Amniotic epithelial cell (primary cell): ENCODE data around the gene TMEM186.
A peak's percentile ranks its signal among the peaks of the same experiment; 100 is the strongest.
"Not testable (repeated sequence)": the region's sequence is repeated elsewhere in the genome, so short reads cannot be mapped to it uniquely, and the experiment has no call there.

Experiments
- DNase-seq: peaks from one replicate; pipeline ENCODE4 v3.0.0-alpha.2; 2010; ENCODE audit warnings: low read depth

TMEM186 gene

DNA sequence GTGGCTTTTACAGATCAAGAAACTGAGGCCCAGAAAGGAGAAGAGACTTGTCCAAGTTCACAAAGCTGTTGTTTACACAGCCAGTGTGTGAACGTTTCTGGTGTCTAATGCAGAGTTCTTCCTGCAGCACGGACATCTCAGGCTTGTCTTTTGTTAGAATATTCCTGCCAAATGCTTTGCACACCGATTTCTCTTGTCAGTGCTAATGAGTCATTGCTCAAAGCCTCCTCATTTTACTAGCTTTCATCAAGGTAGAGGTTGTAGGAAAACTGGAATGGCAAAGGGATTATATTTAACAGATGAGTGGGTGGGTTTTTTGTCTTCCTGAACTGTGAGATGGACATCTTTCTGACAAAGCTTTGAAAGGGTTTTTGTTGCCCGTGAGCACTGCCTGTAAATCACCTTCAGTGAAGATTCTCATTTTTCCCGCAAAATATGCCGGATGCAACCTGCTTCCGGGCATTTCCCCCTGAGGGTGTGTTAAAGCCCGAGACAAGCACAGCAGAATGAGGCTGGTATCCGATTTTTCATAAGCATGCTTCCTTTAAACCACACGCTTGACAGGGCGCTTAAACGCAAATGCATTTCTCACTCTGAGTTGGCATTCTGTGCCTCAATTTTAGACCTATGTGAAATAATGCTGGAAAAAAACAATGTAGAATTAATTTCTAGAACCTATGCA is 14.9 kb upstream of the TMEM186 start:
- no peak for DNase-seq

DNA sequence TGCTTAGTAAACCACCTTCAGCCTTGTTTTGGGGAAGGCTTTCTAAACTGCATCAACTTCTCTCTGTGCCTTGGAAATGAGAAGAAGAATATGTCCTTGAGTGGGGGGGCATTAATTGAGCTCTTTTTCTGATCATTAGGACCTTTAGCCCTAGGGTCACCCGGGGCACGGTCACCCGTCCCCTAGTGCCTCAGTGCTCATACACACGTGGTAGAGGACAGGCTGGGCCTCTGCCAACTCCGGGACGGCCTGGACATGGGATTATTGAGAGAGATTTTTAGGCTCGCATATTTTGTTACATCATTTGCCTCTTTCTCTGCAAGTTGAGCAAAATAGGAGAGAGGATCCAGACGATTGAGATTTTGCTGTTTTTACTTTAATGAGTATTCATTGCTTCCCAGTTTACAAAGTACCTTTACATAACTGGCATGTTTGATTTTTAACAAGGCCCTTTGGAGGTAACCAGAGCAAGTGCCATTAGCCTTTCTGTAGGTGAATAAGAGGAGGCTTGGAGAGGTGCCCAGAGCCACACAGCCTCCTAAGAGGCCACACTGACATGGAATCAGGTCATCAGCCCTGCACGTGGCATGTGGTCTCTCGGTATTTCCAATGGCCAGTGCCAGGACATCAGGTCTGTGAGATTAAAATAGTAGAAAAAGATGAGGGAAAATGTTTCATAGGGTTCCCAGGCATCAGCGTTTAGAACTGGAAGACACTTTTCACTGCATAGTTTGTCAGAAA is 11.3 kb upstream of the TMEM186 start:
- no peak for DNase-seq

DNA sequence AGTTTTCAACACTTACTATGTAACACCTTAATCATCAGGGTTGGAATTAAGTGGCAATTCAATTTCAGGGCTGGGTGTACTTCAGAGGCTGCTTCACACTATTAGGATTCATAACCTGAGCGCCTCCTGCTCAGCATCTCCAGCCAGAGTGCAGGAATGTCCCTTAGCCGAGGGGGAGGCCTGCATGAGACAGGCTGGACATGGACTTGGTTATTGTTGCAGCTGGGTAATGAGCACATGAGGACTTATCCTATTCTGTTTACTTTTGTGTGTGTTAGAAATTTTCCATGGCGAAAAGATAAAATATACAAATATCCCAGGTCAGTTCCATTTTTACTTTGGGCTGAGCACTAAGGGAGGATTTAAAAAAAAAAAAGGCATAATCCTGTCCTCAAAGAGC is 10.6 kb upstream of the TMEM186 start:
- no peak for DNase-seq

DNA sequence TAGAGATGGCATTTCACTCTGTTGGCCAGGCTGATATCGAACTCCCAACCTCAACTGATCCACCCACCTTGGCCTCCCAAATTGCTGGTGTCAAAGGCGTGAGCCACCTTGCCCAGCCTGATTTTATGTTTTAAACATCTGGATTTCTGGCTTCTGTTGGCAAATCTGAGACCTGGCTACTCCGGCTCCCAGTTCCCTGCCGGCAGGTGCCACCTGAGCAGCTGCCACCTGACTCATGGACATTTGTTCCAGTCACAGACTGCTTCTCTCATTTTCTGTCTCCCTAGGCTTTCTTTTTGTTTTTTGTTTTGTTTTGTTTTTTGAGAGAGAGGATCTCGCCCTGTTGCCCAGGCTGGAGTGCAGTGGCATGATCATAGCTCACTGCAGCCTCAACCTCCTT is 9.8 kb upstream of the TMEM186 start:
- DNase-seq: no peak

DNA sequence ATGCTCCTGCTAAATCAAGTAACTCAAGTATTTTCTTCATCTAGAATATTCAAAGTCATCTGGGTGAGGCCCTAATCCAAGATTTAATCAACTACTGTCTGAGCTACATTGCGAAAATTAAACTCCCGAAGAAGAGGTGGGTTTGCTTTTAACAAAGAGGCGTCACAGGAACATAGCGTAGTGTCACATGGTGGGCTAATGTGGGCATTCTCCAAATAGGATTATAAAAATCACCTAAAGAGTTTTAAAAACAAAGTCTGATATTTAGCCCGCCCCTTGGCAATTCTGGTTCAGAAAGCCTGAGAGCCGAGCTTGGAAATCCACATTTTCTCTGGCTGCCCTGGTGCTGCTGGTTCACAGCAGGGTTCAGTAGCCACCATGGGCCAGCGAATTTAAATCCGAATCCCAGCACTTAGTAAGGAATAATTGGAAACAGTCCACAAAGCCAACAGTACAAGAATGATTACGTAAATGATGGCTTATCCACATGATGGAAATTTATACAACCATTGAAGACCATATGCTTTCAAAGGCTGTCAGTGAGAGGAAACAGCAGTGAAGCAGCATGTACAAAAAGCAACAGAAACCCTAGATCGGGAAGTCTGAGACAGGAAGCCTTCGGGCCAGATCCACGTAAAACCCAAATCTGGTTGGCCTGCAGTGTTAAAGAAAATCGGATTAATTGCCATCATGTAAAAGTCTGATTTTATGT is 9.0 kb upstream of the TMEM186 start:
- DNase-seq: no peak

DNA sequence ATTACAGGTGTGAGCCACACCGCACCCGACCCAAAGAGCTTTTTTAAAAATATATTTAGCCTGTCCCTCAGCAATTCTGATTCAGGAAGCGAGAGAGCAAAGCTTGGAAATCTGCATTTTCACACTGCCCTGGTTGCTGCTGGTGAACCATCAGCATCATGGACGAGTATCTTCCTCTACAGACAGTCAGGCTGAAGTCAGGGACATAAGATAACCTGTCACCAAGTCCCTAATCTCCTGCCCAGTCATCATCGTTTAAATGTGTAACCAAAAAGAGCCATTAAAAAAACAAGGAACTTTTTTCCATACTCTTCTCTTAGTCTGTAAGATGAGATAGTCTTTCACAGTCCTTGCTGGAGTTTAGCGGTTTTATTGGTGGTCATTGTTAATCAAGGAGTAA is 6.9 kb upstream of the TMEM186 start:
- DNase-seq: no peak

DNA sequence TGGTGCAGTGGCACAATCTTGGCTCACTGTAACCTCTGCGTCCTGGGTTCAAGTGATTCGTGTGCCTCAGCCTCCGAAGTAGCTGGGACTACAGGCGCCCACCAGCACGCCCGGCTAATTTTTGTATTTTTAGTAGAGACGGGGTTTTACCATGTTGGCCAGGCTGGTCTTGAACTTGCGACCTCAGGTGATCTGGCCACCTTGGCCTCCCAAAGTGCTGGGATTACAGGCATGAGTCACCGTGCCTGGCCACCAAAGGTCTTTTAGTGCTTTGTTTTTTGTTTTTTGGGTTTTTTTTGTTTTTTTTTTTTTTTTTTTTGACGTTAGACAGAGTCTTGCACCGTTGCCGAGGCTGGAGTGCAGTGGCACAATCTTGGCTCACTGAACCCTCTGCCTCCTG is 6.3 kb upstream of the TMEM186 start:
- DNase-seq: not testable (repeated sequence)

DNA sequence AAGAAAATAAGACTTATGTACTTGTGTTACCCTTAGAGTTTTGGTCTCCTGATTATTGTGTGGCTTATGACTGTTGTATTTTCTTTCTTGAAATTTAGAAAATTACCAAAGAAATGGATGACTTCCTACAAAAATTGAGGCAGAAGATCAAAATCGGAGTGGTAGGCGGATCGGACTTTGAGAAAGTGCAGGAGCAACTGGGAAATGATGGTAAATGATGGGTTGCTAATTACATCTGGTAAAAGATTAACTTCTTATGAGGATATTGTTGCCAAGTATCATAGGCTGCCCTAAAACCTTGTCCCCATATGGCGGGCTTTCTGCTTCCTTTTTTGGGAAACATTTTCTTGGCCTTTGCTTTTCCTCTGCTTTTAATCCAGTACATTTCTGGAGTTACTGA is 4.3 kb upstream of the TMEM186 start:
- no peak for DNase-seq

DNA sequence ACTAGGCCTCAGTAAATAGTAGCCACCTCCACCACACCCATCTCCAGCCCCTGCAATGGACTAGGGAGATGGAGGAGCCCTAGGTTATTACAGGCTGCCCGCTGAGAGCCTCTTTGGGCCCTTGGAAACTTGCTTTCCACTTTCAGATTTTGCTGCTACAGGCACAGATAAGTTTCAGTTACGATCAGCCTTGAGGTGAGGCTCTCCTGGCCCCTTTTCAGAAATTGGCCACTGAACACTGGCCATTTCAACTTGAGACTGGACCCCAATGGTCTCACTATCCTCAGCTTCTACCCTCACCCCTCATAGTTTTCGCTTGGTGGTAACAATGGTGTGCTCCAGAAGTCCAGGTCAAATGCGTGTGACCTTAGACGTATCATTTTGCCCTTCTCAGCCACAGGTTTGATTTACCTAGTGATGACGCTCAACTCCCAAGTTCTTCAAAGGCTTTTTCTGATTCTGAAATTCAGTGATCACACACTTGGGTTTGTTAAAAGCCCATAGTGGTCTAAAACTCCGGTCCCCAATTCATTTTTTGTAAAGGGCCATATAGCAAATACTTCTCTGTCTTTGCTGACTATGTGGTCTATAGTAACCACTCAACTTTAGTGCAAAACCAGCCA is 1.2 kb upstream of the TMEM186 start:
- DNase-seq: no peak

DNA sequence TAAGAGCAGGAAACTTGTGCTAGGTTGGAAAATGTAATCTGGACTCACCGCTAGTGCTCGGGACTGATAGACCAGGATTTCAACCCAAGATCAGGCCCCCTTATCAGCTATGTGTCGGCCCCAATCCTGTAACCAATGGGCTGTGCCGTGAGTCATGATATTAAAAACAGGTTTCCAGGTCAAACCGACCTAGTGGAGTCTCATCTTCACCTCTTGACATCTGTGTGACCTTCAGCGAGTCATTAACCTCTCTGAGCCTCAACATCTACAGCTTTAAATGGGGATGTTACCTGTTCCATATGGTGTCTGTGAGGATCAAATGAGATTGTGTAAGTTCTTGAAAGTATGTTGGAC is 712 bp upstream of the TMEM186 start:
- DNase-seq: peak; percentile 52

DNA sequence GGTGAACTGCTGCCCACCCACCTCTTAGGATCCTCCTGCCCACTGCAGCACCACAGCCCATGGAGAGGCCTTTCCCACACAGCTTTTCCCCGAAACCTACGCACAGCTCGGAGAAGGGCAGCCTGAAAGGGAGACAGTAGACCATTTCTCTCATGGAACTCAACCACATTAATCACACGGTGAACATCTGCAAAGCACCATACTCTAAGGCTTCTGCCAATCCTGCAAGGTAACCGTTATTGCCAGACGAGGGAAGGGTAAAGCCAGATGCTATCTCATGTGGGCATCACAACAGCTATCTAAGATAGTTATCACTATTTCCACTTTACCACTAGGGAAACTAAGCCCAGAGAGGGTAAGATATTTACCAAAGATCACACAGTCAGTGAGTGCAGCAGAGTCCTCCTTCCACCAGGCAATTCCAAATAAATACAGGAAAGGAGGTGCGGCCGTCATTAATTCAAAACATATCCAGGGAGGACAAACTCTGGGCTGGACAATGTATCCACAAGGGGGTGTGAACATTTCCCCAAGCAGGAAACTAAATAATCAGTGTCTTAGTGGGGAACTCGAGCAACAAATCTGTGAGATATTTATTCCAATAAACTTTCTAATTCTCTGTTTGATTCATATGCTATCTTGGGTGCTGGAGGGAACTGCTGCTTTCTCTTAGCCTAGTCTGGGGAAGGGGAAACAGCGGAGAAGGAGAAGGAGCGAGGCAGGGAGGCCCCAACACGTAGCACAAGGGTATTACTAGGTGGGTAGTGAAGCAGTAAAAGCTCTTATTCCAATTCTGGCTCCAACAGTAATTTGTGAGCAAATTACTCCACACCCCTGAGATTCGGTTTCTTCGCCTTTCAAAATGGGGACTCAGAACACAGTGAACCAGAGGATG is 723 bp downstream of the TMEM186 start:
- no peak for DNase-seq

DNA sequence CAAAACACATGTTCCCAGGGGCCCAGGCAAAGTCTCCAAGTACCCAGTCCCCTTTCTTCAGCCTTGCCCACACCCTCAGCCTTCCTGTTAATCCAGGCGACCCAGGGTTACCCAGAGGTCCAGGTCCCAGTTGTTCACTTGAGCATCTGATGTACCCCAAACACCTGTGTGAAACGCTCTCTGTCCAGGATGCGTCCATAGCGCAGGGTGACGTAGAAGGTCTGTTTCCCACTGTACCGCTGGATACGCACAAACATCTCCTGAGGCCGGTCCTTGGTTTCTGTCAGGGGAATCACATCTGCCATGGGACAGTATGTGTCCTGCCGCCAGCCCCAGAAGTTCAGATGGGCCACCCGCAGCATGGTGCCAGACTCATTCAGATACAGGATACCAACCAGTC is 1.6 kb downstream of the TMEM186 start:
- no peak for DNase-seq

DNA sequence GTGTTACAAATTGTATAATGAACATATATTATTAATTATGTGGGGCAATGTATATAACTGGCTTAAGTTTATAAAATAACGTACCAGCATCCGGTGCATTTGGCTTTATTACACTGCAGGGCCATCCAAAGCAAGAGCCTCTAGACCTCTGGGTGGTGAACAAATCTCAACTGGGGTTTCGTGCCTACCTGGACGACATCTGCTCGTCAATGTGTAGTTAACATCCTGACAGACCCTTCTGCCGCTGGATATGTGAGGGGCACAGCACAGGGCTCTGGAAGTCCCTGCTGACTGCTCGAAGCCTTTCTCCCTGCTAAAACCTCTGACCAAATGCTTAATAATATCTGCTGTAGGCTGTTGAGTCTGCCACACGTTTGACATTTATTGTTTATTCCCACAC is 2.3 kb downstream of the TMEM186 start:
- DNase-seq: no peak

DNA sequence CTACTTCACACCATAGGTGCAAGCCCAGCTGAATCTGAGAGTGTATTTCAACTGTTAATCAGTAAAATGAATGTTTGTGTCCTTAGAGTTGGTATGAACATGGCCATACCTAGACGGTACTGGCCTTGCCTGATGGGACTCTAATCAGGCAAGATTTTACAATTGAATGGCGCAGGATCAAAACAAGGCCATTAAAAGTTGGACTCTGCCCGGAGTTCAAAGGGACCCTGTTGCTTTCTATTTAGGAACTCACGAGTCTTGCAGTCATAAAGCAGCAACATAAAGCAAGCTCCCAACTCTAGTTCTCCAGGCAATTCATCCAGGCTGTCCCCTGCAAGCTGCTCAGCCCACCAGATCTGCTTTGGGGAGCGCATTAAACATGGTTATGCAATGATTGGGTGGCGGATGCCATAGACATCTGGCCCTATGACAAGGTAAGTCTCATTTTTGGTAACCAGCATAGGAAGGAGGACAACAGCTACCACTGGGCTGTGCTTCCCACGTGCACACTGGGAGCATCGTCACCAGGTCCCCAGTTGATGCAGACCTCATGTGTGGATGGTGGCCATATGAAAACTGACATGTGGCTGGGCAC is 8.8 kb downstream of the TMEM186 start:
- no peak for DNase-seq

DNA sequence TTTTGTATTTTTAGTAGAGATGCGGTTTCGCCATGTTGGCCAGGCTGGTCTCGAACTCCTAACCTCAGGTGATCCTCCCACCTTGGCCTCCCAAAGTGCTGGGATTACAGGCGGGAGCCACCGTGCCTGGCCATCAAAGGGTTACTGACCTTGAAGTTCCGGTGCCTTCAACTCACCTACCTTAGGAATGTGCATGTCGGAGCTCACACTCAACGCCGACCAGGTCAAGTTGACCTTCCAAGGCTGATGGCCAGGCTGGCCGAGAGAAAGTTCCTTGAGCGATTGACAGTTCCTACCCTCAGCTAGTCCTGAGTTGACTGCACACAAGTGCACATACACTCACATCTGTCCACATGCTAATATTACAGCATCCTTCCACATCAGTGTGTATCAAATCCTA is 11.1 kb downstream of the TMEM186 start:
- not testable (repeated sequence) for DNase-seq

DNA sequence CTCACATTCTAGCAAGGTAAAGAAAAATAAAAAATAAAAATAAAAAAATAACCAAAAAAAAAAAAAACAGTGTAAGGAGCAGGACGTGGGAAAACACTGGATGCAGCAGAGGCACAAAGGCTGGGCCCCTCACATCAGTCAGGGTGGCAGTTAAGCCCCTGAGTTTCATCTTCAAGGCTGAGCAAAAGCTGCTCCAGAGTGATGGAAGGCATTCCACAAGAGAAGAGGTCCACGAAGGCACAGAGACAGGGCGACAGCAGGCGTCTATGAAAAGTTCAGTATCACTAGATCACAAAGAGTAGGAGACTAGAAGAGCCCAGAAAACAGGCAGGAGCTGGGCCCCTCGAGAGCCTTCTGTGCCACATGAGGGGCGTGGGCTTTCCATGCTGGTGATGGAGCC is 12.0 kb downstream of the TMEM186 start:
- no peak for DNase-seq

DNA sequence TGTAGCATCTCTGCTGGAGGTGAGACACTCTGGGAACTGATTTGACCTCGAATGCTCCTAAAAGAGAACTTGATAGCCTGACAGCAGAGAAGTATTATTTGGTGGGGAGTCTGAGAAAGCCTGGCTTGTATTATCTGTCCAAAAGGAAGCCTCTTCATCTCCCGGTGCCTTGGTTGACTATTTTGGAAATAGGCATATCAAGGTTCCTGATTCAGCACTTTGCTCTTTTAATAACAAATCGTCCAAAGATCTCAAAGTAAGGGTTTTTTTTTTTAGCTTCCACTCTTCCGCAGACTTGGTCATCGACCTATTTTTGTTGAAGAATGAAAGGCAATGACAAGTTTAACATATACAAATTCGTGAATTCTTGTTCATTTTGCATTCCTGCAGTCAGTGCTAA is 14.8 kb downstream of the TMEM186 start:
- DNase-seq: no peak

DNA sequence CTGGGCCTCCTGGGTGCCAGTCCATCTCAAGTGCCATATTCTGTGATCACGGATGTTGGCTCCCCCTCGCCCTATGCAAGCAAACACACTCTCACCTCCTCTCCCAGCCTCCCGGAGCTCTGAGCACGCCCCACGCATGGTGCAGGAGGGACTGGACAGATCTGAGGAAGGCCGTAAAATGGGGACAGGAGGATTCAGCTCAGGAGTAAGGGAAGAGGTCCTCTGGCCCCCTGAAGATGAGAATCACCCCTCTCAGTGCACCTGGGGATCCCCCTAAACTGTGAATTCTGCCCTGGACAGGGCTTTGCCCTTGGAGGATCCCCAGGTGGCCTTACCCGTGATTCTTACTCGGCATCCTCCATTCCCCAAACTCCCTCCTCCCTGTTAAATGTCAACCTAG is 15.6 kb downstream of the TMEM186 start:
- no peak for DNase-seq

DNA sequence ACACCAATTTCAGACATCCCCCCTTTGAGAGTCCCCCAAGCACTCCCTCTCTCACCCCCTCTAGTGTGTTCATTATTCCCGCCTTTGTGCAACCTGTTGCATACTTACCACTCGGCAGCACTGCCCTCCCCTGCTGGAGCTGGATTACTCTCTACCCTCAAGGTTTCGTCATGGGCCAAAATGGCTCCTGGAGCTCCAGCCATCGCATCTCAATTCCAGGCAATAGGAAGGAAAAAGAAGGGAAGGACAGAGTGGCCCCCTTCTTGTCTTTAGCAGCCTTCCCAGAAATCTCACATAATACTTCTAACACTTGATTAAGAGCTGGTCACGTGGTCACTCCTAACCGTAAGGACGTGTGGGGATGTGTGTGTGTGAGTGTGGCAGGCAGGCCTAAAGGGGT is 20.2 kb downstream of the TMEM186 start:
- no peak for DNase-seq

DNA sequence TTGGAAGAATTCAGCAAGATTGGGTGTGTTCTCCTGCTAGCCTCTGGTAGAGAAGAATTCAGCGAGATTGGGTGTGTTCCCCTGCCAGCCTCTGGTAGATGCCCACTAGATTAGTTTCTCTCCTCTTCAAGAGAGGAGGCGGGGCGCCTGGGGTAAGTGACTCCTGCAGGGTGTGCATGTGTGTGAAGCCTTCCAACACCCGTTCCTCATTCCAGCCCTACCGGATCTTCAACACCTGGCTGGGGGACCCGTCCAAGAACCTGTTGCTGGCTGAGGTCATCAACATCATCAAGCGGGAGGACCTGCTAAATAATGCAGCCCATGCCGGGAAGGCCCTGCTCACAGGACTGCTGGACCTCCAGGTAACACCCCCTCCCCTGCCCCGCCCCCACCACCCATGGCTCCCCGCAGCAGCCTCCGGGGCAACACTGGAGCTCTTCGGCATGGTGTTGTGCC is 21.3 kb downstream of the TMEM186 start:
- no peak for DNase-seq

DNA sequence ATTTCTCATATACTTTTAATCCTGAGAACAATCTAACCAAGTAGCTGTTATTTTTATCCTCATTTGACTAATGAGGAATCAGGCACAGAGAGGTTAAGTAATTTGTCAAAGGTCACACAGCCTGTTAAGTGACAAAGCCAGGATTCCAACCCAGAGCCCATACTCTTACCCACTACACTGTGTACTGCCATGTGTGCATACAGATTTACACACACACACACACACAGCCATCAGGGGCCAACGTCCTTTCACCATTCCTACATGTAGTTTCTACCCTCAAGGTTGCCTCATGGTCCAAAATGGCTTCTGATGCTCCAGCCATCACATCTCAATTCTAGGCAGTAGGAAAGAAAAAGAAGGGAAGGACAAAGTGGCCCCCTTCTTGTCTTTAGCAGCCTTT is 22.1 kb downstream of the TMEM186 start:
- DNase-seq: no peak
